Hematopoietic multipotent progenitor cell (in vitro differentiated cells): ENCODE data around the gene CYSTM1. TPM values are rescaled to one million over a fixed set of nuclear protein-coding genes. Genes with fewer than 3 reads are reported as not detected.
A peak's percentile ranks its signal among the peaks of the same experiment; 100 is the strongest.

Experiments used
- DNase-seq, 3 donors: peaks; one replicate each; pipeline ENCODE4 v3.0.0-alpha.2; 2011 to 2015; ENCODE audit warnings: low read depth in 2 of 3, low spot score in 2 of 3
- total RNA-seq: library from RNA; depleted of rRNA; stranded (reverse); fragments of >200 nt; gene quantifications from one replicate; pipeline ENCODE4 v1.2.3, GENCODE V29; 2012

Gene CYSTM1, protein sequence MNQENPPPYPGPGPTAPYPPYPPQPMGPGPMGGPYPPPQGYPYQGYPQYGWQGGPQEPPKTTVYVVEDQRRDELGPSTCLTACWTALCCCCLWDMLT
- total RNA-seq: 8.9 TPM

DNA sequence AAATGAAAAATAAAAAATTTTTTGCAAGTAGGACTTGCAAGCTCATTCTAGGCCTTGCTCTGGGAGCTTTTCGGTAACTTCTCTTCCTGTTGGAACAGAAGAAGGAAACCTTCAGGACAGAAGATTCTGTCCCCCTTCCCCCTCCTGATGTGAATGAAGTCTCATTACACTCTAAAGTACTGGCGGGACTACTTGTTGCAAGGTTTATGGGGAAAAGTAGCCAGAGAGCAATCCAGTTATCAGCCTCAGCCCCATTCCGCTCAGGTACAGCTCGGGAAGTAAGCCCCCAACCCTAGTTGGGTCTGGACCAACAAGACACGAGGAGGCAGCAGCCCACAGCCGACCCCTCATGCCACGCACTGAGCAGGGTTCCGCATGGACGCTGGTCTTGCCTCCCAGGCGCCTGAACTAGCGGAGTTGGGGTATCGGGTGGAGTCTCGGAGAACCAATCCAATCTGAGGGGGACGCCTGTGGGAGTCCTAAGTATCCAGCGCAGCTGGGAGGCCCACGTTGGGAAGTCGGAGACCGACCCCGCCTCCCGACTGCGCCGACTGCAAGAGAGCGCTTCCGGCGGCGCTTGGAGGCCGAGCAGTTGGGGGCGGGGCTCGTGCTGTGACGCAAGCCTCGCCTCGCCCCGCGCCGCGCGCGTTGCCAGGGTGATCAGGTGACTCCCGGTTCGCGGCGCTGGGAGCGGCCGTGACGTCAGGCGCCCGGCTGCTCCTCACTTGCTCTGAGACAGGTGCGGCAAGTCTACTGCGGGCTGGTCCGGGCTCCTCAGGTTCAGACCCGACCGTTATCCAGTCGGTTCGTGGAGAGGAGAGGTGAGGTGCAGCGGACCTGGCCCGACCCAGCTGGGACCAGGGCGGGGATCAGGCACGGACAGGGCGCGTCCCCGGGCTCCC, at the start of gene CYSTM1:
TSS of gene CYSTM1 (plus strand) at position 724 of the 902 bp plus-strand sequence. CDS start 19,278 bp downstream, outside the sequence.
- peak; percentile 93 to 96 (median 93) for DNase-seq

DNA sequence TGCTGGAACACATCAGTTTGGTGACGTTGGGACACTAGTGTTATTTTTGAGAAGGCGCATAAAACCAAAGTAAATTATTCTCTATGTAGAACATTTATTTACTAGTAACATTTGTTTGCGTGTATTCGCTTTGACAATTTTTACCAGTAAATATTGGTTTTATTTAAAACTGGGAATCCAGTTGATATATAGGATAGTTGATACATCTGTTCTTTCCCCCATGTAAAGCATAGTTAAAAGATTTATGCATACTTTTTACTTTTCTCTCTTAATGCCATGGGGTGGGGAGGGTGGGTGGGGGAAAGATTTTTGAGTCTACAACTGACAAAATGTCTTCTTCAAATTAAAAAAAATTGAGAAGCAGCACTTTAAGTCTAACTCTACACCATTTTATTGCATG, 49.4 kb upstream of the CYSTM1 start, which contains the start of gene IGIP:
TSS of gene IGIP (plus strand) at position 301 of the 400 bp plus-strand sequence. CDS start 2,540 bp downstream, outside the sequence.
- DNase-seq: no peak

DNA sequence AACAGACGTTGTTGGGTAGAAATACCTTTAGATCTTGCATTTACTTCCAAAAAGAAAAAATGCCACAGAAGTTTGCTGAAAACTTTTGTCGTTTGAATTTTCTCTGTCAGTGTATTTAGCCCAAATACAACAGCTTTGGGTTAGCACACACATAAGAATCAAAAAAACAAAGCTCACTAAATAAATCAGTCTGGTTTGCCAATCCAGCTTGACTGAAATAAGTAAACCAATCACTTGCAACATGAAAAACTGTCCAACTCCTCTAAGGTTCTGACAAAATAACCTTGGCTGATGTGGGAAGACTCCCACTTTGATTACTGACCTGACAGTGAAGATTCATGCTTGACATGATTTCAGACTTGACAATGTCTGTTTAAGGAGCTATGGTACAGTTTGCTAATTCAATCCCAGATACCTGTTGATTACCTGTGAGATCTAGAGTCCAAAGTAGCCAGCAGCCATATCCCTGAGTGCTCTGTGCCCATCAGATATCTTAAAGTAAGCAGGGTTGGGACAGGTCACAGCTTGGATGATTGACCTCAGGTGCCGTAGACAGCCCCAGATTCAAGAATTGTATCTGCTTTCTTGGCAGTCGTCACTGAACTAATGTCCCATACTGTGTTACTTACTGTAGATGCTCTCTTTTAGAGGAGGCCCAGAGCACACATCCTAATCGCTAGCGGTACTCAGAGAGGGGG, 48.5 kb upstream of the CYSTM1 start:
- DNase-seq: no peak

DNA sequence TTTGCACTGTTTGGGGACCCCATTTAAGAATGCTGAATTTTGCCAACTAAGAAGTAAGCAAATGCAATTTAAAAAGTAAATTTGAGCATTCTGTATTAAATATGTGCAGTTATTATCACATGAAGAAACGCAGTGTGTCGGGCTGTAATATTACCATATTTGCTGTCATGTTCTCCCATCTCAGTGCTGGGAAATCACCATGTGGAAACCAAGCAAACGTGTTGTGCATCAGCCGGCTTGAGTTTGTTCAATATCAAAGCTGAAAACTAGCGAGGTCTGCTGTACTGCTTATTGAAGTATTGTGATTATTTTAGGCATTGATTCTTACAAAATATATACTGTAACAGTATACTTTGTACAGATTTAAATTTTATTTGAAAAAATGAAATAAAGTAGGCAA, 46.6 kb upstream of the CYSTM1 start:
- DNase-seq: no peak

DNA sequence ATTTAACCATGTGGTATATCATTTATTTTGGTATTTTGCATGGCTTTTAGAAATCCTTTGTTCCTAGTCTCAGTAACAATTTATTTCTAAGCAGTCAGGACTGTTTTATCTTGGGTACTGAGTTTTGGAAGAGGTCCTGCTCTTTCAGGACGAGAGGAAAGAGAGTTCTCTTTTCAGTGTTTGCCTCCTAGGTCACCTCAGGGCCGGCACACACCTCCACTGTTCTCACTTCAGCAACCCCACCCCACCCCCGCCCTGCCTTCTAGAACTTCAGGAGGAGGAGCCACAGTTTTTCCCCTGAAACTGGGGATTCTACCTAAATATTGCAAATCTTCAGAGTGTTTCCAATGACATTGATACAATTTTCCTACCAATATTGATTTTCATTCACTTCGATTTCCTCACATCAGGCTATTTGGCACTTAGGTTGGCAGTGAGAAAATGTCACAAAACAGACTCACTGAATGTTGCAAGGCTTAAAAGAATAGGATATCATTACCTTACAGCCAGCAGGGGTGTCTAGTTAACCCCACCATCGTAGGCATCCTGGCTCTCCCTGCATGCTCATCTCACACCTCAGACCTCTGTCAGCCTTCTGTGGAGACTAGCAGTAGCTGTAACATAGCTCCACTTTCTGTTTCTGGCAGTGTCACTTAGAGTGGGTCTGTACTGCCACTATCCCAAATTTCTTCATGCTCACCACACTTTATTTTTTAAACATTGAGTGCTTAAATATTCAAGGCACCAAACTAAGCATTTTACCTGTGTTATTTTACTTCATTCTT, 43.8 kb upstream of the CYSTM1 start:
- no peak for DNase-seq

DNA sequence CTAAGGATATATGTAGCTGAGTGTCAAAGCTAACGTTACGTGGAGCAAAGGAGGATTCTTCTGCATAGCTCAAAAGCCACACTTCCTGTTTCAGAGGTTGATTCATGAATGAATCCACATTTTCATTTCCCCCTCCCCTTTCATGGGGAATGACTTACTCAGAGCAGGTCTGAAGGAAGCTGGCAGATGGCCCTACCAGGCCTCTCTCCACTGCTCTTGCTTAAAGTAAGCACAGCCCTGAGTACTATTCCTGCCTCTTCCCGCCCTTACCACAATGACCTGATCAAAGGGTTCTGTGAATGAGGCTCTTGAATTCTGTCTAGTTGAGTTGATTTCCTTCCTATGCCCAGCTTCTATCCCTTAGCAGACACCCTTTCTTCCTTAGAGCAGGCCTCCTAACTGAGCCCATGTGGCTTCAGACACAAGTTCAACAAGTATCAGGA, 43.0 kb upstream of the CYSTM1 start:
- peak in 2 of 3 donors; percentile 39 to 42 for DNase-seq

DNA sequence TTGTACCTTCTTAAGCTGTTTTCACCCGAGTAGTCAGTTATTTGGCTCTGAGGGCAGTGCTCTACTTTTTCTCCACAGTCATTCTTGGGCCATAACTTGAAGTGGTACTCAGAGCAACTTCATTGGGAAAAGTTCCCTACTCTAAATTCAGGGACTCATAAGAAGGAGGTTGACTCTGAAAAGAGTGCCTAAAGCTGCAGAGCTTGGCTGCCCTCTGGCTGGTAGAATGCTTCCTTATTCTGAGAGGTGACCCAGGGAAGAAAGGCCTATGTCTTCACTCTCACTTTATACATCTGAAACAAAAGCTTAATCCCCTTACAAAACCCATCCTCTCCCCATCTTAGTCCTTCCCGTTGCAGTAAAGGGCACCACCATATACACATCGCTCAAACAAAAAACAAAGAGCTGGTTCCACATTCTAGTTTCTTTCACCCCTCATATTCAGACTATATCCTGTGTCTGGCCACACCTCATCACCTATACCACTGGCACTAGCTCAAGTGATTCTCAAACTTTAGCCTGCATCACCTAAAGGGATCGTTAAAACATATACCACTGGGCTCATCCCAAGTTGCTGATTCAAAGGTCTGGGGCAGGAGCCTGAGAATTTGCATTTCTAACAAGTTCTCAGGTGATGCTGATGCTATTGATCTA, 41.3 kb upstream of the CYSTM1 start:
- no peak for DNase-seq

DNA sequence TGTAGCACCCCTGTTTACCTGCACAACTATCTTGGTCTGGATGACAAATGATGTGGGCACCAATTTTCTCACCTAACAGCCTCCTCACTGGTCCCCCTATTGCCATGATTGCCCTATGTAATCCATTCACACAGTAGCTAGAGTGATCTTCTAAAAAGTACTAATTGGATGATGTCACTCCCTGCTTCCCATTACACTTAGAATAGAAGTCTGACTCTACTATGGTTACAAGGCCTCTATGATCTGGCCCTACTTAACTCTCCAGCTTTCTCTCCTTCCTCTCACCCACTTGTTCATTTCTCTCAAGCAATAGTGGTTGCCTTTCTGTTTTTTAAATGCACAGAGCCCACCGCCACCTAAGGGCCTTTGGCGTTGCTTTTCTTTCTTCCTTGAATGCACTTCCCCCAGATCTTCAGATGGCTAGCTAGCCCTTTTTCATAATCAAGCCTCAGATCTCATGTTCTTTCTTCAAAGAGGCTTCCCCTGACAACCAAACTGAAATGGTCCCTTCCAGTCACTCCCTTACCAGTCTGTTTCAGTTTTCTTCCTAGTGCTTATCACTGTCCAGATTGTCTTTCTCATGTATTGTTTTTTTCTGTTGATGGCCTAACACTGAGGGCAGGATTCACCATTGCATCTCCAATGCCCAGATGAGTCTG, 40.6 kb upstream of the CYSTM1 start:
- no peak for DNase-seq

DNA sequence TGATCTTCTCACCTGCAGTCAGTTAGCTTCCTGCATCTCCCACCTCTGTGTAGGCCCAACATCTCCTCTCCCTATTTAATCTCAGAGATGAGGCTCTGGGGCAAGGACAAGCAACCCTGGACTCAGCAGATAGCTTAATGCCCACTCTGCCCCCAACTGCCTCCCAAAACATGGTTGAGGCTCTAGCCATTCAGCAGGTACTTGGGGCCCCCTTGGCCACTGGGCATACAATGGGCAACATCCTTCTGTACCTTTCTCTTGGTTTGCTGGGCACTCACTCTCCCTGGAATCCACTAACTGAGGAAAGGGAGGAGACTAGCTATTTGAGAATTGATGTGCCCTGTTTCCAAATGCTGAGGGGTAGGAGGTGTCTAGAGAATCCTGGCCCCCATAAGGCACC, 39.9 kb upstream of the CYSTM1 start:
- DNase-seq: no peak

DNA sequence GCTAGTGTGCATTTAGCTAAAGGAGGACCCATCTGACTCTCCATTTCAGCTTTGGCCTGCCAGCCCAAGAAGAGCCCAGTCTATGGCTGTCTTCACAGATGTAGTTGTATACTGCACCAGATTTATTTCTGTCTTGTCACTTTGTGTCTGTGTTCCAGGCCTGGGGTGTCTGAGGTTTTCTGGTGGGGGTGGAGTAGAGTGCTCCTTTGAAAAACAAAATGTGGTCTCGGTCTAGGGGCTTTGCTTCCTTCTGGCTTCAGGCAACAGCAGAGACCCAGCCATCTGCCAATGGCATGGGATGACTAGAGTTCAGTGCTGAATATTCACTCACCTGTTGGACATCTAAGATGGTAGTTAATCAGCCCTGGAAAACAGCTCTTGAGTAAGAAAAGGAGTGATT, 38.4 kb upstream of the CYSTM1 start:
- DNase-seq: no peak

DNA sequence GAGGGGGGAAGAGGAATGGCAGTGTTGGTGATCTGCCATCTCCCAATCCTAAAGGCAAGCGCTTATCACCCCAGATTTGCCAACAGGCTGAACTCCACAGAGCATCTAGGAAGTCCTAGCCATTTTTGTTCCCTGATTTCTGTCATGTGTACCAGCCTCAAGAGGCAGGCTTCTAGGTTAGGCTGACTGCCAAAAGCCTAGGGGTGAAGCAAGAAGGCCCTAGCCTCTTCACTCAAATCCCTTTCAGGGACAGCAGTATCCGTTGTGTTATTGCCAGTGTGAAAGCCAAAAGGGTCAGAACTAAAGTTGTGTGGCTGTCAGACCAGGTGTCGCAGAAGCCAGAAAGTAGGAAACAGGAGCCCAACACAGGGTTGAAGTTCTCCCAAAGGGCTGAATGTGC, 34.6 kb upstream of the CYSTM1 start:
- no peak for DNase-seq

DNA sequence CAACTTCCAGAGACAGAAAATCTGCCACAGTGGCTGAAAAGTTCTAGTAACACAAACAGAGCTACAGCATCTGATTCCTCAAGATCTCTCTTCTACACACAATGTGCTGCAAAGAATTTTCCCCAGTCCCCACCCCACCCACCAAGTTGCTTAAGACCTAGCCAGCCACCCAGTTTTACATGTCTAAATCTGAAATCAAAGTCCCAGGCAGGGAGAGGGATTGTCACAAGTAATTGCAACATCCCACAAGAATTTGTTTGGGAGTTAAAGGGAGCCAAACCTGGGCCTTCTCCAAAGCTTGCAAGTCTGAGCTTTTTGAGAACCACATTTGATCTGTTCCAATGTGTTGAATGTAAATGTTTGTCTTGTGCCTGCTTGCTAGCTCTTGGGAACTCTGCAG, 33.7 kb upstream of the CYSTM1 start:
- no peak for DNase-seq

DNA sequence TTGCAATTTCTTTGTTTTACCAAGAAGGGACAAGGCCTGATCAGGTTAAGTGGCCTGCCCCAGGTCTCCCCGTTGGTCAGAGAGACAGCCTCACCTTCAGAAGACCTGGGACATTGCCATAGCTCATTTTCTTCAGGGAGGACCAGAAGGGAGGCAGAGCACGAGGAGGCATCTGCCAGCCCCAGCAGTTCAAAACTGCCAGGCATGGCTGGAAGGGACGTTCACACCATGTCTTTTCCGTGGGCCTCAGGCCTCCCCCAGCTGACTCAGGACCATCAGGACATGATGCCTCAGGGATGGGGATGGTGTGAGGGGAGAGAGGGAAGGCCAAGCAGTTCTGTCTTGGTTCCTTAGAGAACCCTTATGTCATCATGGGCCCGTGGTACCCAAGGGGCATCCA, 32.7 kb upstream of the CYSTM1 start:
- no peak for DNase-seq

DNA sequence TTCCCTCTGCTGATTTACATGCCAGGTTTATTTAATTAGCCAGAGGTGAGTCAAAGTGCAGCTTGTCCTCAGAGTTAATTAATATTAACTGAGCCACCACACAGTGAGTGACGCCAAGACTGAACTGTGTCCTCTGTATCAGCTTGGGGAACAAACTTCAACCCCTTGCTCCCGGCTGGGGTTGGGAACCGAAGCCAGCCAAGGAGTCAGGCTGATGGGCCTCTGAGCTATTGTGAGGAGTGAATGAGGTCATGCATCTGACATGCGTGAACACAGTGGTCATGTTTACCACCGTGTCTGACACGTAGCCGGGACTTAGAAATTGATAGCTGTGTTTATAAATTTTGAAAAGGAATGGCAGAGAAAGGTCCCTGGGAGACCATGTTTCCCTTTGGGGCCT, 32.1 kb upstream of the CYSTM1 start:
- no peak for DNase-seq

DNA sequence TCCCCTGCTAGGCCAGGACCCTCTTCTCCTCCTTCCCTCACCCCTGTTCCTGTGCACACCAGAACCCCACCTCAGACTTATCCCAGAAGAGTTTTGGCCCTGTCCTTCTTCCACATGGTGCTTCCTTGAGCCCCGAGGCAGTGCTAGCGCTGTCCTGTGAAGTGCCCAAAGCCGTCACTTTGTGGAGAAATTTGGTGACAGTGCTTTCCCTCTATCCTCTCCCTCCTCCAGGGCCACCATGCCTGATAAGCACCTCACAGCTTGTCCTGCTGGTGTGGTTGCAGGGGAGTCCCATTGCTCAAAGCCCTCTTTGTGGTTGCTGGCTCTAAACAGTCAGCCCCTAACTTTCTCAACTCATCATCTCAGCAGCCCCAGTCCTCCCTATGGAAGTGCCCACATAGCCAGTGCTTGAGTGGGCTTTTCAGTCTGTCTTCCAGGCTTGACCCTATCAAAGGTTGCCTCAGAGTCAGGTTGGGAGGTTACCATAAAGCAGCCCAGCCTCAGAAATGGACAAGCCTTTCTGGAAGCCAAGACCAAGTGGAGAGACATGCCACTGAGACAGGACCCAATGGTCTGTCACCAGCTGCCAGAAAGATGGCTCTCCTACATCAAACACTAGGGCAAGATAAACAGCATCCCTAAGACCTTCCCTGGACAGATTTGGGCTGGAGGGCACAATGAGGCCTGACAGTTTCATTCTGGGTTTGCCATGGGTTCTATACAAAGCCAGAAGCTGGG, 31.3 kb upstream of the CYSTM1 start:
- no peak for DNase-seq

DNA sequence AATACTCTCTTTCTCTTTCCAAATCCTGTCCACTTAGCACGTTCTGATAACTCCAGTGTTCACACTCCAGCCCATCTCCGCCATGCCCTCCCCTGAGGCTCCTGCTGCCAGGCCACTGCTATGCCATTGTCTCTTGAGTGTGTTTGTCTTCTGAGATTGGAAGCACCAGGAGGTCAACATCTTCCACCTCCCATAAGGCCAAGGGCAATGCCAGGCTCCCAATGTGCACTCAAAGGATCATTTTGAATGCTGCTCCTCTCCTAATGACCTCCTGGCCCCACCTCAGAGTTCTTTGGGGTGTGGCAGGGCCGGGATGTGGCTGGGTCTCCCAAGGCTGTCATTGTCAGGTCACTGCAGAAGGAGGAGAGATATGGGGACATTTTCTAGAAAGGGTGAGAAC, 29.7 kb upstream of the CYSTM1 start:
- no peak for DNase-seq

DNA sequence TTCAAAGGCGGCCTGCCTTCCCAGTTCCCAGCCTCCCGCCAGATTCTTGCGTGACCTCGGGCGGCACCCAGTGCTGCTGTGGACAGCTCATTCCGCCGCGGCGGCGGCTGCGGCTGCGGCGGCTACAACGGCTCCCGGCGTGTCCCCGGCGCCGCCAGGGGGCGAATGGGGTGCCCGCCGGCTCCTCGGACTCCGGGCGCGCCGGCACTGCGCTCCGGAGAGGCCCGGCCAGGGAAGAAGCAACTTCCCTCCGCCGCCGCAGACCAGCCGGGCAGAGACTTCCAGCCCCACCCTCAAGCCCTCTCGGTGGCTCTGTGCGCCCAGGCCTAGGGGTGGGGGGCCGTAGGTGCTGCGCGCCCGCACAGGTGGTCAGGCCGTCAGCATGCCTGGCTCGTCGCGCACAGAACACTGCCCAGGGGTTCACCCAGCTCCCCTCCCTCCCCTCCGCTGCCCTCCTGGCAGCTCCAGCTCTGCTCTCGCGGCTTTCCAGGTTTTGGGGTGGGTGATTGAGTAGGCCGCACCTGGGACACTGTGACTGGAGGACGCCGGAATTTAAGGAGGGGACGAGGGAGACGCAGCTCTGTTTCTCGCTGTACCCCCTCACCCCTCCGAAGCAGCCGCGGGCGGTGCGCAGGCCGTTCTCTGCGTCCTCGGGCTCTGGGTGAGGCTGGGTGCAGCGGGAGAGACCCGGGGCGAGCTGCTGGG, 29.0 kb upstream of the CYSTM1 start:
- peak in 2 of 3 donors; percentile 73 to 74 for DNase-seq

DNA sequence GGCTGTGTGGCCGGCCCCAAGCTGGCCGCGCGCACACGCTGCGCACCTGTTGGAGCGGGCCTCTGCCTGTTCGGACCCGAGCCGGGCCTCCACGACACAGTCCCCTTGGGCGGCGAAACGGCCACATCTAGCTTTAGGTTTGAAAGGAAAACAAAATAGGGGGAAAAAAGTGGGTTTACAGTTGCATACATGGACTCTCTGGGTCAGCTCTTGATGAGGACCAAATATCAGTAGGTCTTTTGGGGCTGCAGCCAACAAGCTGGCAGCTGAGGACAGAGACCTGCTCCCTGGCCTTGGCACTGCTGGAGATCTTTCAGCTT, 28.5 kb upstream of the CYSTM1 start:
- DNase-seq: no peak

DNA sequence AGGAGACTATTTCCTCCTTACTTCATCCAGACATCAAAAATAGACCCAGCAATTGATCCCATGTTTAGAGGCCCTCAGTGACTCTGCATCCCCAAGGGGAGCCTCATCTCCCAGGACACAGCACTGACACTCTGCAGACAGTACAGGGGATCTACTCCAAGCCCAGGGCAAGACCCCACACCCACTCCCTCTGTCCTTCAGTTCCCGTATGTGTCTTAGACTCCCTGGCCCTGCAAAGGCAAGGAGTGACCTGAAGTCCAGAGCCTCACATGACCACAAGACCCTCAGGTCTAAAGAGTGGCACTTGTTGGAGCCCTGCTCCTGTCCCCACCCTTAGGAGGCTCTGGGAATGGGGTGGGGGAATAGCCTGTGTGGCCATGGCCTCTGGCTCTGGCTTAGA, 27.5 kb upstream of the CYSTM1 start:
- no peak for DNase-seq
